GM19099 (cell line): ENCODE data around the gene UBE2H.

Experiments
- POLR2A ChIP-seq: IDR thresholded peaks from 3 replicates; pipeline ENCODE4 v1.6.1; 2011; ENCODE audit warnings: low read depth; ENCODE audit not compliant: insufficient read length; ENCODE audit errors: extremely low read depth

The UBE2H gene

DNA sequence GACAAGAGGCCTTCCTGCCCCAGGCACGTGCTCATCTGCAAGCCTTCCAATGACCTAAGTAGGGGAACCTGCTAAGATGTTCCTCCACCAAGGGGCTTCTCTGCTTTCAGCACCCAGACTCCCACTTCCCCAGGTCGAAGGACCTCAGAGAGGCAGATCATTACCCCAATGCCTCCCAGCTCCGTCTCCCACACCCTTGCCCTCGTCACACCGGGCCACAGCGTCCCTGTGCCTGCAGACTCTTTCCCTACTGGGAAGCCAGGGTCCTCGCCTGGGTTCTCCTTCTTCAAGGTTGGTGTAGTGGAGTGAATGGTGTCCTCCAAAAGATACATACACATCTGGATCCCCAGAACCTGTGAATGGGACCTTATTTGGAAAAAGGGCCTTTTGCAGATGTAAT is 151.9 kb downstream of the UBE2H start:
- no peak for TF ChIP-seq POLR2A

DNA sequence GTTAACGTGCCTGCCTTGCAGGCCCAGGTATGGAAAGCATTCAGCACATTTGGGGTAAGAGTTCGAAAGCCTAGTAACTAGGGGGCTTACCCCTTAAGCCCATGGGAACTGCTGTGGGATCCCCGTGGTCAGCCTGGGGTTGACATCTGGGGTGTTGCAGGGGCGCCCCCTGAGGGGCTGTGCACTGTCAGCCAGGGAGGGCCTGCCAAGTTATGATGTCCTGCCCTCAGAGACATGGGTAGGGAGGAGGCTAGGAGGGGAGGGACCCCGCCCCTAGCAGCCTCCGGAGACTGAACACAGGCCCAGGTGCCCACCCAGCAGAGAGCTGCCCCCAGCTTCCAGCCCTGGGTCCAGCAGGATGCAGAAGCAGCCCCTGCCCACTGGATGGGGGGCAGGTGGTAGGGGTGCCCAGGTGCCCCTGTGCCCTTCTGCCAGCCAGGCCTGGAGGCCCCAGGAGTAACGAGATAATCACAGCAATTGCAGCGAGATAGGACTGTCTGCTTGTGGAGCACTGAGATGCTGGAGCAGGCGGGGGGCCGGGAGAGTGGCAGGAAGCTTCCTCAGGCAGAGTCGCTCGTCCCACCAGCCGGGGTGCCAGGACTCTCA is 153.3 kb downstream of the UBE2H start:
- no peak for TF ChIP-seq POLR2A

DNA sequence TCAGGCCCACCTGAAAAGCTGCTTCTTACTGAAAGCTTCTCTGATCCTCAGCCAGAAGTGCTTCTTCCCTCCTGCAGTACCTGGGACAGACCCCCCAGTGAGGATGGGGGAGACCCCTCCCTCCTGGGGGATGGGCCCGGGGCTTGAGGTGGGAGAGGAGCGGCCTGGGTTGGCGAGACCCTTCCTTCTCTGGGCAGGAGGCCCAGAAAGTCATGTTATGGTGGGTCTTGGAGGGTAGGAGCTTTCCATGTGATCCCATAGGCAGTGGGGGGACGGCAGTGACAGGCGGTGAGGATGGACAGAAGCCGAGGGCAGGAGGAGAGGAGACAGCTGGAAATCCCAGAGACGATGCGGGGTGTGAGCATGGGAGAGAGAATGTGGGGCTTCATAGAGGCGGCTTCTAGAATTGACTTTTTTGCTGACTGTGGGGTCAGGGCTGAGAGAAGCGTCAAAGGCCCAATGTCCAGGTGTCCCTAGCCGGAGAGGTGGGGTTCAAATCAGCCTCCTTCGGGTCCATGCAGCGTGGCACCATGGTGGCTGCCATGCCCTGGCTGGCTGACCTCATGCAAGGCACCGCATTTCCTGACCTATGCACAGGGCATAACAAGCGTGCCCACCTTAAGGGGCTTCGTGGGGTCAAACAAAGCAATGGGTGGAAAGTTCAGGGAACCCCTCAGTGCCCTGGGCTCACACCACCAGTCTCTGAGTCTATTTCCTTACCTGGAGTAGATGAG is 154.0 kb downstream of the UBE2H start:
- no peak for TF ChIP-seq POLR2A

DNA sequence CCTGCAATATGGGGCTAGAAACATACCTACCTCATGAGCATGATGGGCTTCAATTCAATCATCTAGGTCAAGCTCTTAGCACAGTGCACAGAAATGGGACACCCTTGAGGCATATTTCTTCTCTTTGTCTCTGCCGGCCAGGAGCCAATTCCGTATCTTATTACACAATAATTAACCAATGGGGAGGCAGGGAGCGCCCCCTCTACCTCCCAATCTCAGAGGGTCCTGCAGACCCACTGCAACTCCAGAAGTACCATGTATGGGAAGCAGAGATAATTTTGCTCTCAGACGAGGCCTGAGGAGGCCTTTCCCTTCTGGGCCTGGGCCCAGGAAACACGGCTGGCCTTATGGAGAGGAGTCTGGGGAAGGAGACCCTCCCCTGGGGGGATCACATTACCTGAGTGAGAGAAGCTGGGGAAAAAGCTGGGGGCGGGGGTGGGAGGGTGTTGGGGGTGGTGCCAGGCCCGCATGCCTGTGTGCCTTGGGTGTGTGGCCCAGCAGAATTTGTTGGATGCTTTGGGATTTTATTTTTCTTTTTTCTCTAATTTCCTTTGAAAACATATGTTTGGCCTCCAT is 155.5 kb downstream of the UBE2H start:
- TF ChIP-seq POLR2A, result no peak

DNA sequence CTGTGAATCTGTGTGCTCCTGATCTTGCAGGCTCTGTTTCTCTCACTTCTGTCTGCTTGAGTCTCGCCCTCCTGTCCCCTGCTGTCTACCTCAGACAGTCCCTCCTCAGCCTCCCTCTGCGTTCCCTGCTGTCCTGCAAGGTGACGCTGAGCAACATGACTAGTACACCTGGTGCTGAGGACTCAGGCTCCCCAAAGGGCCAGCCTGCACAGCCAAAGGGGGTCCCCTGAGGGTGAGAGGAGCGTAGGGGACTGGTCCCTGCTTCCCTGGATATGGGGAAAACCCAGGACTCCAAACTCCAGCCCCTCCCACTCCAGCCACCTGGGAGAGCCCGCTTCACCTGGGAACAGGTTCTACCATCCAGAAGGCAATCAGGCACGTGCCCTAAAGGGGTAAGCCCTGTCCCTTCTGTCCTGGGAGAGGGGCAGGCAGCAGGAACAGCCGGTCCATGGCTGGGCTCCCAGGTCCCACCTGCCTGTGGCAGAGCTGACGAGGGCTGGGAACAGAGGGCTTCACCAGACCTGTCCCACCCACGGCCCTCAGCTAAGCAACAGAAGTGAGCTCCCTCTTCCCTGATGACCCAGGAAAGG is 156.5 kb downstream of the UBE2H start:
- TF ChIP-seq POLR2A, result no peak

DNA sequence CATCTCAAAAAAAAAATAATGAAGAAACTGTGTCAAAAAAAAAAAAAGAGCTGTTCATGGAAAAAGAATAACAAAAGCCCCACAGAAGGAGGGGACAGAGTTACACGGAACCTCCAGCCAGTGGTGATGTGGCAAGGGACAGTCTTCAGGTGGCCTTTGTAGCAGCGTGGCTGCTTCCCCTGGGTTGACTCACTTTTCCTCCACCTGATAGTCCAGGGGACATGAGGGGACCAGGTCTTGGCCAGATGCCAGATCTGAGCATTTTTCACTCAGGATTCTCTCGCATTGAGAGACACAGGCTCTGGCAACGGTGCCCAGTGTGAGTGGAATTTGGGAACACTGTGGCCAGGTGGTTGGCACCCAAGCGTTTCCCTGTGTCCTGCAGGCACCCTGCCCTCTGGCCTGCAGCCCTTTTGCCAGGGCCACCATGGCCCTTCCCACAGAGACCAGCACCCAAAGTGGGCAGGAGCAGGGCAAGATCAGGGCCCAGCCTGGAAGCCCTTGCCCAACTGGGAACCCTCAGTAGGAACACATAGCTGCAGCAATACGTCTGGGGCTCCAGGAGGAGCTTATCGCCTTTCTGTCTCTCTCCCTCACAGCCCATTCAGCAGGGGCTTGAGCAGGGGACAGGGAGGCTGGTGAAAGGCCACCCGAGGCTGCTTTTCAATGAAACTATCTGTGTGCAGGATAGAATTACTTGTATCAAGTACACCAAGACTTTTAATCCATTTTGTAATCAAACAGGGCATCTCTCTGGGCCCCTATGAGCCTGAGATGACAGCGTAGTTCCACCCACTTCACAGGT is 159.1 kb downstream of the UBE2H start:
- TF ChIP-seq POLR2A, result no peak

DNA sequence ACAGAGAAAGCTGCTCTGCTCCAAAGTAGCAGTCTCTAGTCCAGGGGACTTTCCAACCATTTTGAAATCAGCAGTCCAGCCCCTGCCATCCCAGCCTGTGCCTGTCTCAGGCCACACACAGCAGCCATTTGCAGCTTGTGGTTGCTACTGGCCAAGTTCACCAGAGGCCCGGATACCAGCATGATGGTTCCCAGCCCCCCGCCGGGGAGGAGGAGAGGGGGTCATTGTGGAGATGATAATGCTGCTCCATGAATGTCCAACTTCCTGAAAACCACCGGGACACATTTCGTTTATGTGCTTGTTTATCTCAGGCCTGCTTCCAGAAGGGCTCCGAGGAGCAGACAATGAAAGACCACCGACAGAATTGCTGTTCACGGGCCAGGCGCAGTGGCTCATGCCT is 160.0 kb downstream of the UBE2H start:
- TF ChIP-seq POLR2A, result no peak

DNA sequence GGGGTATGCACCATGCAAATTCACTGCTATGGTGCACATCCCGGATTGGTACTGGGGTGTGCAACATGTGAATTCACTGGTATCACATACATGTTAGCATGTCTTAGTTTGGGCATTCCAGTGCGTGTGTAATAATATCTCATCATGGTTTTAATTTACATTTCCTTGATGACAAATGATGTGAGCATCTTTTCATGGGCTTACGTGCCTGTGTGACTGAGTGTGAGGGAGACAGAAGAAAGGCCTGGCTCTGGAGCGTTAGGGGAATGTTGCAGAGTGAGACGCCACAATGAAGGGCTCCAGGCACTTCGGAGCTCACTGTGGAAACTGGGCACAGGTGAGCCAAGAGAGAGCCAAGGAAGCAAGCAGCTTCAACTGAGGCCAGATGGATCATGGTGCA is 162.6 kb downstream of the UBE2H start:
- no peak for TF ChIP-seq POLR2A

DNA sequence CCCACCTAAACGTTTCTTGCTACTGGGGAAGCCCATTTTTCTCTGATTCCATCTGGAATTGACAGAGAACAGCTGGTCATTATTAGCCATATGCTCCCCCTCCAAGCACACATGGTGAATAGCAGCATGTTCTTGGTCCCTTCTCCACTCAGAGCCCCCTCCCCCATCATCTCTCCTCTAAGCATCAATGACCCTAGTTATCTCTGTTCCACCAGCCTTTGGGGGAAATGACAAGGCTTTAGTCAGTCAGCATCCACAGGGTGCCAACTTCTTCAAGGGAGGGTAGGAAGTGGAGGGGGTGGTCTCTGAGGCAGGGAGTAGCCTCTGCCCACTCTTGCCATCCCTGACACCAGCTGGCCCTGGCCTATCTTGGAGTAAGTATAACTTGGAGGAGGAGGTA is 163.1 kb downstream of the UBE2H start:
- TF ChIP-seq POLR2A, result no peak

DNA sequence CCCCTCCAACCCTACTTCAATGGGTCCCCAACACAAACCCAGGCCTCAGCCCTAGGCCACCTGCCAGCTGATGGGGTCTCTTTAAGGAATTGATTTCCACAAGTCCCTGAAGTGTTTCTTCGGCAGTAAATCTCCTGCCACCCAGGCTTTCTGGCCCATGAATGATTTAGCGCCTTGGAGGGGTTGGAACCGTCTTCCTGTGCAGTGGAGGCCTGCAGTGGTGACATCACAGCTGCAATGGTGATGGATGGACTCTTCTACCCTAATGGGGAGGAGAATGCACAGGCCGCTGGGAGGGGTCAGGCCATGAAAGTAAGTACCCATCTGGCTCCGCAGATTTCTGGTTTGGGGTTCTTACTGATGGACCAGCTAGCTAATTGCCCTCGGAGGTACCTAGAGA is 163.8 kb downstream of the UBE2H start:
- TF ChIP-seq POLR2A, result no peak

DNA sequence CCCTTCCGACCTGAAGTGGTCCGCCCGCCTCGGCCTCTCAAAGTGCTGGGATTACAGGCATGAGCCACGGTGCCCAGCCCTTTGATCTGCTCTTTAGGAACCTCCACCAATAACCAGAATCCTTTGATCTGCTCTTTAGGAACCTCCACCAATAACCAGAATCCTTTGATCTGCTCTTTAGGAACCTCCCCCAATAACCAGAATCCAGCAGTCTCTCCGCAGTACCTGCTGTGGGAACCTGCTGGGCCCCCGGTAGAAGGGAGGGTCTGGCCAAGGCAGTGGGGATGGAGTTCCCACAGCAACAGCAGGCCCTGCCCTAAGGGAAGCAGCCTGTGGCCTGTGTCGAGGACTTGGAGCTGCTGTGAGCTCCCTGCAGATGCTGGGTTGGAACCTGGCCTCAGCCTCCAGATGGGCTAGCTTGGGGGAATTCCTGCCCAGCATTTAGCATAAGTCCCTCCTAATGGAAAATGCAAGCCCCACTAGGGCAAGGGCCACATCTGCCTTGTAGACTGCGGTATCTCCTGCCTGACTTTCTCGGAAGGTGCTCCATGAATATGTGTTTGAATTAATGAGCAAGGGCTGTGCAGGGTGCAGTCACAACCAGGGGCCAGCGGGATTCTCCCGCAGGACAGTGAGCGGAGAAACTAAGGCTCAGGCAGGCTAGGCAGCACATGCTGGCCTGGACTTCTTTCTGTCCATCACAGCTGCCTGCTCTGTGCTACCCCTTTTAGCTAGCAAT is 165.8 kb downstream of the UBE2H start:
- no peak for TF ChIP-seq POLR2A

DNA sequence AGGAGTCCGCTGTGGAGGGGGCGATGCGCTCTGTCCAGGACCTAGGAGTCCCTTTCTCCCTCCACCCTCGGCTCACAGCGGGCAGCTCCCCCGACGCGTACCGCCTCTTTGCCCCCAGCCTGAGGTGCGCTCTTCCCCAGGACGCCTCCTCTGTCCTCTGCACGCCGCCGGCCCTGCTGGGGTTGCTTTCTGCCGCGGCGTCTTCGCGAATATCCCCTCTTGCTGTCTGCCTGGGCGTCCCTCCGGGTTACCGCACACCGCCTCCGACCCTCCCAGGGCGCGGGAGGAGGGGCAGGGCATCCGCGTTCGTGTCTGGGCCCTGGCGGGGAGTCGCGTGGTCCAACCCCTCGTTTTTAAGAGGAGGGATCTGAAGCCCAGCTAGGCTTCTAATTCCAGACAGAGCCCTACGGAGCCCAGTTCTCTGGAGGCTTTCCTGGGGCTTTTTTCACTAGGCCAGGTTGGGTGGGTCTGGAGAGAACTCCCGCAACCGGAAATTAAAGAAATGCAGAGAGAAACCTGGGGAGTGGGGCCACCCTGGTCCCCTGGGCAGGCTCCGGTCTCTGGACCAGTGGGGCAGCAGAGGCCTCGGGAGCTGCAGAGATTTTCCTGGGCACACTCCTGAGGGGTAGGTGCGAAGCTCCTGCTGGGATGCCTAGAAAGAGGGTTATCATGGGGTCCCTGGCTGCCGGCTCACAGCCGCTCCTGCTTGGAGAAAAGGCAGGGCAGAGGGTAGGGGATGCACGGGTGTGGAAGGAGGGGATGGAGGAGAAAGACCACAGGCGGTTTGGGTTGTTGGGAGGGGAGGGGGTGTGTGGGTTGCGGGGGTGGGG is 166.9 kb downstream of the UBE2H start:
- no peak for TF ChIP-seq POLR2A

DNA sequence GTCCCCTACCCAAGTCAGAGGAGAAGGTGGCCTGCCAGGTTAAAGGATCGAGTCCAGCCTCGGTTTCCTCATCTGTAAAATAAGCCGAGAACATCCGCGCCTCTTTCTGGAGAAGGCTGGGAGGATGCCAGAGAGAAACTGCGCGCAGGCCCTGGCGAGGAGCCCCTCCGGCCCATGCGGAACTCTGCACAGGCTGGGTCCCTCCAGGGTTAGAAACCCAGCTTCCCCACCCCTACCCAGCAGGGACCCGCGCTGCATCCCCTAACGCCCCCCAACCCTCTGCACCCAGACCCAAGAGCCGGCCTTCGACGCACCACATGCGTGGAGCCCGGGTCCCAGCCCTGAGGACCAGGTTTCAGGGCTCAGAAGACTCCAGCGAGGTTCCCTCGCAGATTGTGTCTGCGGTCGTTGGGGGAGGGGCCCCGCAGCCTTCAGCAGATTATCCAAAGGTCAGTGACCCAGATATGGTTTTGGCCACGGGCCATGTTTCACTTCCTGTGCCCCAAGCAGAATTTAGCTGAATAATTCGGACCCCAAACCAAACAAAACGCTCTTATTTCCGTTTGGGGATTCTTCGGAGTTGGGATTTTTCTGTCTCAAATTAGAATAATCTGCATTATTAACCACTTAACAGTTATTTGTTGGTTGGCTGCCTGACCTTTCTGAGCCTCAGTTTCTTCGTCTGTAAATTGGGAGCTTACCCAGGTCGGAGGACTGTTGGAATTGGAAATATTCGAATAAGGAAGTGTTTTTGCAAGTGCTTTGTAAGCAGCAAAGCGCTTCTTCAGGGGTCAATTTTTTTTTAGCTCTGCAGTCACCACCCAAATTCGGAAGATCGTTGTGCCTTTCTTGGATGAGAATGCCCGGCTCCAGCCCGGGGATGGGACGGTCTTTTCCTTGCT is 167.7 kb downstream of the UBE2H start:
- TF ChIP-seq POLR2A, result no peak

DNA sequence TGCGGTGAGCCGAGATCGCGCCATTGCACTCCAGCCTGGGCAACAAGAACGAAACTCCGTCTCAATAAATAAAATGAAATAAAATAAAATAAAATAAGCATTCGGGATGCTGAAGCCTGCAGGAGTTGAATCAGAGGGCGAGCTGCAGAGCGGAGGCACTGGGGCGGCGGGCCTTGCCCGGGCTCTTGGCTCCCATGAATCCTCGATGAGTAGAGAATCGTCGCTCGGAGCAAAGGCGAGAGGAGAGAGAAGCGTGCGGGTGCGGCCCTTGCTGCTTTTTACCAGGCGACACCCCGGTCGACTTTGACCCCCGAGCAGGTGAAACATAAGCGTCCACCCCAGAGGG is 168.3 kb downstream of the UBE2H start:
- no peak for TF ChIP-seq POLR2A

DNA sequence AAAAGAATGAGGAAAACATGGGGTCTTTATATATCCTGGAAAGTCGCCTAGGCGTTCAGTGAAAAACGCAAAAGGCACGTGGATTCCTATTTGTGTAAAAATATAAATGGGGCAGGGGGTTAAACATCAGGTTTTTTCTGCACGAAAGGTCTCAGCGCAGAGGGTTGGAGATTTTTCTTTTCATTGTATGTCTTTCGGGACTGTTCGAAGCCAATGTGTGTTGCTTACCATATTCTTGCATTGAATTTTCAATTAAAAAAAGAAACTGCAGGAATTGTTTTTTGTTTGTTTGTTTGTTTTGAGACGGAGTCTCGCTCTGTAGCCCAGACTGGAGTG is 169.2 kb downstream of the UBE2H start:
- TF ChIP-seq POLR2A, result no peak
